Frontal cortex (tissue), 4 donors: ENCODE data around the gene SYNE4. TPM values are rescaled to one million over a fixed set of nuclear protein-coding genes. Genes with fewer than 3 reads are reported as not detected.
A peak's percentile ranks its signal among the peaks of the same experiment; 100 is the strongest.
"Not testable (repeated sequence)": the region's sequence is repeated elsewhere in the genome, so short reads cannot be mapped to it uniquely, and the experiment has no call there.

Experiments used
- DNase-seq, 2 donors: peaks; one replicate each; pipeline ENCODE4 v3.0.0; 2012; ENCODE audit warnings: low spot score in 2 of 2
- FAIRE-seq: peaks from 2 replicates; lab custom pipeline; 2012; peaks lifted over from hg19 to GRCh38; lab: Jason Lieb, UNC
- total RNA-seq: library from RNA; depleted of rRNA; stranded (reverse); fragments of >200 nt; gene quantifications from one replicate; pipeline ENCODE4 v1.2.3, GENCODE V29; 2014
- donor health status: control.
- donor health status: control.
- donor health status: control.

The SYNE4 gene
- total RNA-seq, 1 donor from 2014 or later = not detected

- no peak for FAIRE-seq
- no peak for DNase-seq
Measured at GRCh38 chr19:35991731-35992450, 16.7 kb downstream of the SYNE4 start.

- DNase-seq (no peak), FAIRE-seq (no peak)
Measured at GRCh38 chr19:35990771-35991730, 17.6 kb downstream of the SYNE4 start.

DNA sequence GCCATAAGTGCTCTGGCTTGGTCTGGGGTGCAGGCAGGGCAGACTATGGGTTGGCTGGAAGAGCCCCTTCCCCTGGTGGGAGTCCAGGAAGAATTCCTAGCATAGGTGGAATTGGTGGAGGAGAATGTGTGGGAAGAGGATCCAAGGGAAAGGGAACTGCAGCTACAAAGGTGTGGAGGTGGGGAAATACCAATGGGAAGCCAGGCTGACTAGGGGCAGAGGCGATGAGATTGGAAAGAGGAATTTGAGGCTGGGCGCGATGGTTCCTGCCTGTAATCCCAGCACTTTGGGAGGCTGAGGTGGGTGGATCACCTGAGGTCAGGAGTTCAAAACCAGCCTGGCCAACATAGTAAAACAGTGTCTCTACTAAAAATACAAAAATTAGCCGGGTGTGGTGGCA lies 18.5 kb downstream of the SYNE4 start:
- FAIRE-seq (no peak), DNase-seq (no peak)

GRCh38 chr19:35988824-35989223 lies 19.8 kb downstream of the SYNE4 start:
- DNase-seq (no peak), FAIRE-seq (no peak)

- DNase-seq = no peak
- no peak for FAIRE-seq
Measured at GRCh38 chr19:35987571-35987896, 21.1 kb downstream of the SYNE4 start.

GRCh38 chr19:35986664-35987570 lies 21.7 kb downstream of the SYNE4 start:
- no peak for FAIRE-seq
- DNase-seq = peak in 1 of 2 donors; percentile 59

GRCh38 chr19:35986111-35986510 lies 22.5 kb downstream of the SYNE4 start:
- DNase-seq = no peak
- no peak for FAIRE-seq

GRCh38 chr19:35983177-35983576 lies 25.4 kb downstream of the SYNE4 start:
- DNase-seq (no peak), FAIRE-seq (no peak)

GRCh38 chr19:35980997-35981396 lies 27.6 kb downstream of the SYNE4 start:
- DNase-seq, FAIRE-seq: not testable (repeated sequence)

DNA sequence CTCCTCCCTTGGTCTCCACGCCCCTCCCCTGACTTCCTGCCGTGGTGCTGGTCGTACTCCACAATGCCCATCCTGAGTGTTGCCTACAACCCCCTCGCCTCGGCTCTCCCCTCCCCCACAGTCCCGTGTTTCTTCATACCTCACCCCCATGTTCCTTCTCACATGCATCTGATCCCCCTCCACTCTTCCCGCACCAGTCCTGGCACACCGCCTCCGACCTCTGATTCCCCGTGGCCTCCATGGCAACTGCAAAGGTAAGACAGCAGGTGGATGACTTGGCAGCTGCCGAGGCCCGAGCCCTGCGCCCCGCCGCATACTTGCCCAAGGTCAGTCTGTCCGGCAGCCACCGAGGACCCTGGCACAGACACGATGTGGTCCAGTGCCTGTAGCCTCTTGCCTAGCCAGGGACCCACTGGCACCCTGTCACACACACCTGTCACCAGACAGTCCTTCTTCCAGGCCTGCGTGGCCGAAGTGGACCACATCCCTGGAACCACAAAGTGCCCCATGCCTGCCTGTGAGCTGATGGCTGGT lies 29.7 kb downstream of the SYNE4 start:
- FAIRE-seq = no peak
- DNase-seq = no peak

GRCh38 chr19:35978271-35978670 lies 30.3 kb downstream of the SYNE4 start:
- DNase-seq (no peak), FAIRE-seq (no peak)

DNA sequence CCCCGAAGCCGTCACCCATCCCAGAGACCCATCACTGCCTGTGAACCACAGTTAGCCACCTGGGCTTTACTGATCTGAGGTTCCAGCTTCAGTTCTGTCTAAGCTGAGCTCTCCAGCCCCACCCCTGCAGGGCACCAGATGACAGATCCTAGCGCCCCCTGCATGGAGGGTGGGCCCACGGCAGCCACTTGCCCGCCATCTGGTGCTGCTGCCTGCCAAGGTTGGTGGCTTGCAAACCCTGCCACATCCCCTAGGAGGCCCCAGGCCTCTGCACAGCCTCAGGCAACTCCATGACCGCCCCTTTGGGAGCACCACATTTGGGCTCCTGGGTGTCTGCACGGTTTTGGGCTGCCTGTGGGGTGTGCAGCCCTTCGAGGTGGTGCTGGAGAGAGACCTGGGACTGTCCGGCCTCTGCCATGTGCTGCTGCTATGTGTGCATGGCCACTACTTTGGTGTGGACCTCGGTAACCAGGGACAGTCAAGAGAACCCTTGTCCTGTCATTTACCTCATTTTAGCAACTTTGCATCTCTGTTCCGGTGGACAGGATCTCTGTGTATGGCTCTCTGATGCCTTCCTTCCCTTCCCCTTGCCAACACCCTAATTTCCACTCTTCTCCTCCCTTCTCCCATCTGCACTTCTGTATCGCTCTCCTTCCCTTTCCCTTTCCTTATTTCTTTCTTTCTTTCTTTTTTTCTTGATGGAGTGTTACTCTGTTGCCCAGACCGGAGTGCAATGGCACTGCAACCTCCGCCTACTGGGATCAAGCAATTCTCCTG lies 31.0 kb downstream of the SYNE4 start:
- FAIRE-seq (no peak), DNase-seq (no peak)

- DNase-seq = no peak
- FAIRE-seq = no peak
Measured at GRCh38 chr19:35975608-35976214, 32.9 kb downstream of the SYNE4 start.

DNA sequence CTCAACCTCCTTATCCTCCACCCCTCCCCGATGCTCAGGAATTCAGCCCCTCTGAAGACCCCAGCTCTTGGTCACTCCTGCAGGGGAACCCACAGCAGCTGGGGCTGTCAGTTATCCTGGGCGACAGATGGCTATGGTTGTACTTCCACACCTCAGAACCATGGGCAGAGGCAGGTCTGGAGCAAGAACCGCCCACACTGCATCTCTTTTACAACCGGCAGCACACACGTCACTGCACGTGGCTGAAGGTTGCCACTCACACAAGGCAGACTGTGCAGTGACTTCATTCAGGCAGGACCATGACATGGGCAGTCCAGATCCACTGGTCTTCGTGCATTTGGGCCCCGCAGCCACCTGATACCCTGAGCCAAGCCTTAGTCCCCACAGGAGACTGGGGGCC lies 35.1 kb downstream of the SYNE4 start:
- no peak for FAIRE-seq
- DNase-seq = no peak

DNA sequence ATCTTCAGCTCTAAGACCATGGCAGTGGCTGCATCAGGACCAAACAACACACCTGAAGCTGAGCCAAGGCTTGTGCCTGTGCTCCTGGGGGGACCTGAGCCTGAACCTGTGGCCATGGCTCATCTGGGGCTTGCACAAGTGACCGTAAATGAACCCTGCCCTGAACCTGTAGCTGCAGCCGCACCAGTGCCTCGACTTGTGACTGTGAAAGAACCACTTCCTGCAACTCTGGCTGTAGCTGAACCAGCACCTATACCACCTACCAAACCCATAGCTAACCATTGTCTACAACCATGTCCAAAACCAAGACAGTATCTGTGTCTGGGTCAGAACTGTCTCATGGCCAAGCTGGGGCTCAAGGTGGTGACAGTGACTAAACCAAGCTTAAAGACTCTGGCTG lies 41.8 kb downstream of the SYNE4 start:
- DNase-seq = no peak
- FAIRE-seq = no peak

DNA sequence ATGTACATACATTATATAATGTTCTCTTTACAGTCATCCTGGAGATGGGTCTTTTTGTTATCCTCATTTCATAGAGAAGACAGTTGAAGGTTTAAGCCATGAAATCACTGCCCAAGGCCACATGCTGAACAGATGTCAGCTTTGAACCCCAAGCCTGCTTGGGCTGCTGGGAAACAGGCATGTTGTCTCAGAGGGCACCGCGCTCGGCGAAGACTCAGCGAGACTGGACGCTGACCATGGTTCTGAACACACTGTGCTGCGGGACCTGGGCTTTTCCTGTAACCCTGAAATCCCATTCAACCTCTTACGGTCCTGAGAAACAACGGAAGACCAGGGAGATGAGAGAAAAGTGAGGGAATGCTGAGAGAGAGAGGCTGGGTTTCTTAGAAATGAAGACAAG lies 45.1 kb downstream of the SYNE4 start:
- no peak for FAIRE-seq
- no peak for DNase-seq

DNA sequence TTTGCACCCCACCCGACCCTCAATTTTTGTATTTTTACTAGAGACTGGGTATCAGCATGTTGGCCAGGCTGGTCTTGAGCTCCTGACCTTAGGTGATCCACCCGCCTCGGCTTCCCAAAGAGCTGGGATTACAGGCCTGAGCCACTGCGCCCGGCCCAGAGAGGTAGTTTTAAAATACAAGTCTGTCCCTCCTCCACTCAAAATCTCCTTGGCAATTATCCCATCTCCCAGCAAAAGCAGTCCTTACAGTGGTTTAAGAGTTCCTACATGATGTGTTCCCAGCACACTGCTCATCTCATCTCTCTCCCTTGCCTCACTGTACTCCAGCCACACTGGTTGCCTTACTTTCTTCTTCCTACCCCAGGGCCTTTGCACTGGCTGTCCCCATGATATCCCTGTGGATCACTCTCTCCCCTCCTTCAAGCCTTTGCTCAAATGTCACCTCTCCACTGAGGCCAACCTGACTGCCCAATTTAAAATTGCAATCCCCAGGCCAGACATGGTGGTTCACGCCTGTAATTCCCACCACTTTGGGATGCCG lies 48.1 kb downstream of the SYNE4 start:
- FAIRE-seq (no peak), DNase-seq (no peak)

GRCh38 chr19:35959968-35960320 lies 48.7 kb downstream of the SYNE4 start:
- no peak for DNase-seq
- FAIRE-seq = no peak
